Progenitor cell of endocrine pancreas (in vitro differentiated cells): ENCODE data around the gene ACOT7. TPM values are rescaled to one million over a fixed set of nuclear protein-coding genes. Genes with fewer than 3 reads are reported as not detected.

Experiments
- DNase-seq: peaks from one replicate; pipeline ENCODE4 v3.0.0; 2021; ENCODE audit warnings: low spot score; ENCODE audit not compliant: unreplicated experiment
- H3K27ac Mint-ChIP-seq: 2 replicates; pipeline ENCODE4 v1.8.0; 2021; ENCODE audit warnings: mild to moderate bottlenecking, moderate library complexity, mixed read lengths
- H3K27me3 Mint-ChIP-seq: 2 replicates; pipeline ENCODE4 v1.8.0; 2021; ENCODE audit warnings: mixed read lengths
- H3K36me3 Mint-ChIP-seq: 2 replicates; pipeline ENCODE4 v1.8.0; 2022; ENCODE audit warnings: mixed read lengths; ENCODE audit not compliant: insufficient read depth
- H3K4me1 Mint-ChIP-seq: 2 replicates; pipeline ENCODE4 v1.8.0; 2021; ENCODE audit warnings: low read depth, mixed read lengths
- H3K4me3 Mint-ChIP-seq: 2 replicates; pipeline ENCODE4 v1.8.0; 2021; ENCODE audit warnings: low read depth, mild to moderate bottlenecking, moderate library complexity, mixed read lengths
- H3K9me3 Mint-ChIP-seq: 2 replicates; pipeline ENCODE4 v1.8.0; 2021; ENCODE audit warnings: low read depth, mixed read lengths
- total RNA-seq: library from RNA; stranded (reverse); gene quantifications from 2 replicates; pipeline ENCODE4 v1.2.1, GENCODE V29; 2021
- TF ChIP-seq, protein P1 (sequence below): fragments of 200-600 bp; sonication (generic); IDR thresholded peaks from one replicate; pipeline ENCODE4 v1.5.0; 2021; ENCODE audit warnings: antibody characterized with exemption, mild to moderate bottlenecking; ENCODE audit not compliant: unreplicated experiment

The ACOT7 gene
- total RNA-seq, 1 donor from 2014 or later = 30.2 TPM

DNA sequence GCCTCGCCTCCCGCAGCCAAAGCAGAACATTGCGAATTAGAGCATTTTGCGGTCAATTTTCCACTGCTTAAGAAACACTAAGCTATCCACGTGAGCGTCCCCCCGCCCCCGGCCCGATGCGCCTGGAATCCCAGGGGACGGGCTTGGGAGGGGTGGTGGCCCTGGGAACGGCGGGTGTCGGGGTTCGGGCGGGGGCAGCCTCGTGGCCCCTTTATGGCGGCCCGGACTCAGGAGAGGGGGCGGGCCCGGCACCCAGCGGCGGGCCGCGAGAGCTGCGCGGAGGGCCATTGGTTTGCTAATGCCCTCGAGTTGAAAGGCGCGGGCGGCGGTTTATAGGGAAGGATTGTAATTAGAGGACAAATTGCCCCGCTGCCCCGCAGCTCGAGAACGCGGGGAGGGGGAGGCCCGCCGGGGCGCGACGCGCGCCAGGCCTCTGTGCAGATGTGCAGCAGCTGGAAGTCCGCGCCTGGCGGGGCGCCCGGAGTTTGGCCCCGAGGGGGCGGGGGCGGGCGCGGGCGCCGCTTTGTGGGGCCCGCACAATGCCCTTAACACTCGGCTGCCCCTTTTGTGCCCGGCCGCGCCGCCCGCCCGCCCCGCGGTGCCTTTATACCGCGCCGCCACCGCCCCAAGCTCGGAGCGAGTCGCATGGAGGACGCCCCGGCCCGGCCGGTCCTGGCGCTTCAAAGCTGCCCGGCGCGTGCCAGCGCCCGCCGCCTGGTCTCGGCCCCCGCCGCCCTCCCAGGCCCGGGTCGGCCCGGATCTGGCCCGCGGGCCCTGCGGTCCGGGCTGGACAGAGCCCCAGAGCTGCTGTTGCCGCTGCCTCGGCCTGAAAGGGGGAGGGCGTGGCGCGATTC lies 151.5 kb downstream of the ACOT7 start:
- TF ChIP-seq, protein P1, sequence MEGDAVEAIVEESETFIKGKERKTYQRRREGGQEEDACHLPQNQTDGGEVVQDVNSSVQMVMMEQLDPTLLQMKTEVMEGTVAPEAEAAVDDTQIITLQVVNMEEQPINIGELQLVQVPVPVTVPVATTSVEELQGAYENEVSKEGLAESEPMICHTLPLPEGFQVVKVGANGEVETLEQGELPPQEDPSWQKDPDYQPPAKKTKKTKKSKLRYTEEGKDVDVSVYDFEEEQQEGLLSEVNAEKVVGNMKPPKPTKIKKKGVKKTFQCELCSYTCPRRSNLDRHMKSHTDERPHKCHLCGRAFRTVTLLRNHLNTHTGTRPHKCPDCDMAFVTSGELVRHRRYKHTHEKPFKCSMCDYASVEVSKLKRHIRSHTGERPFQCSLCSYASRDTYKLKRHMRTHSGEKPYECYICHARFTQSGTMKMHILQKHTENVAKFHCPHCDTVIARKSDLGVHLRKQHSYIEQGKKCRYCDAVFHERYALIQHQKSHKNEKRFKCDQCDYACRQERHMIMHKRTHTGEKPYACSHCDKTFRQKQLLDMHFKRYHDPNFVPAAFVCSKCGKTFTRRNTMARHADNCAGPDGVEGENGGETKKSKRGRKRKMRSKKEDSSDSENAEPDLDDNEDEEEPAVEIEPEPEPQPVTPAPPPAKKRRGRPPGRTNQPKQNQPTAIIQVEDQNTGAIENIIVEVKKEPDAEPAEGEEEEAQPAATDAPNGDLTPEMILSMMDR = no peak
- H3K9me3 Mint-ChIP-seq = no peaks in the 10 kb centered on the region
- no peak overlapping the region for H3K4me3 Mint-ChIP-seq
- DNase-seq = no peak
- H3K36me3 Mint-ChIP-seq = no peaks in the 10 kb centered on the region
- peaks cover 14% of the 10 kb centered on the region for H3K4me1 Mint-ChIP-seq
- H3K27me3 Mint-ChIP-seq = peaks cover 57% of the 10 kb centered on the region
- H3K27ac Mint-ChIP-seq = no peak overlapping the region

DNA sequence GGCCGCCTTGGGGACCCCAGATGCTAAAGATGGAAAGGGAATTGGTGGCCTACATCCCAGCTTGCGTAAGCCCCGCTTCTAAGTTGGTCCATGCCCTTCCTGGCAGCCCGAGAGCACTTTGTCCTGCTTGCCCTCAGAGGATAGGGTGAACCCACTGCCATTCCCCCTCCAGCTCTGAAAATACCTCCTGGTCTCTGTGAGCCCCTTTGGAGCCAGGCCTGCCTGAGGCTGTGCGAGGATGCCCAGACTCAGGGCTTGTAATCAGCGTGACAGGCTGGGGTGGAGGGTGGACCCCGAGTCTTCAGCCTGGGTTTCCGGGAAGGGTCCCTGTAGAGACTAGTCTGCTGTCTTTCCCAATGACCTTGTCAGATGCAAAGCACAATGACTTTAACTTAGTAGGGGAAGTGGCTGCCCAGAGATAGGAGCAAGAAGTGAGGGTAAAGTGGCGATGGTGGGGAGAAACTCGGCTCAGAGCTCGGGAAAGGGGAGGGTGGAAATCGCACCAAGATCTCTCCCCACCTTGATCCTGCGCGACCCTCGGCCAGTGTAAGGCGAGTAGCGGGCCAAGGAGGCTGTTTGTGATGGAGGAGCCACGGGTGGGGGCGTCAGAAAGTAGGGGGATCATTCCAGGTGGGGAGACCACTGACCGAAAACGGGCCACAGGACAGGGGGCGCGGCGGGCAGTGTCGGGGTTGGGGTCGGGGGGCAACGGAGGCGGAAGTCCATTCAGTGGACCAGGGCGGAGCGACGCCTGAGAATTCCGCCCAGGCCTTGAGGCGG lies 152.3 kb downstream of the ACOT7 start:
- Mint-ChIP-seq H3K27ac (no peak overlapping the region), H3K4me1 (peaks cover 13% of the 10 kb centered on the region), H3K4me3 (peak overlapping the region; percentile 40), H3K36me3 (no peaks in the 10 kb centered on the region), H3K9me3 (no peaks in the 10 kb centered on the region), H3K27me3 (peaks cover 48% of the 10 kb centered on the region)
- TF ChIP-seq, protein P1 = no peak
- no peak for DNase-seq

DNA sequence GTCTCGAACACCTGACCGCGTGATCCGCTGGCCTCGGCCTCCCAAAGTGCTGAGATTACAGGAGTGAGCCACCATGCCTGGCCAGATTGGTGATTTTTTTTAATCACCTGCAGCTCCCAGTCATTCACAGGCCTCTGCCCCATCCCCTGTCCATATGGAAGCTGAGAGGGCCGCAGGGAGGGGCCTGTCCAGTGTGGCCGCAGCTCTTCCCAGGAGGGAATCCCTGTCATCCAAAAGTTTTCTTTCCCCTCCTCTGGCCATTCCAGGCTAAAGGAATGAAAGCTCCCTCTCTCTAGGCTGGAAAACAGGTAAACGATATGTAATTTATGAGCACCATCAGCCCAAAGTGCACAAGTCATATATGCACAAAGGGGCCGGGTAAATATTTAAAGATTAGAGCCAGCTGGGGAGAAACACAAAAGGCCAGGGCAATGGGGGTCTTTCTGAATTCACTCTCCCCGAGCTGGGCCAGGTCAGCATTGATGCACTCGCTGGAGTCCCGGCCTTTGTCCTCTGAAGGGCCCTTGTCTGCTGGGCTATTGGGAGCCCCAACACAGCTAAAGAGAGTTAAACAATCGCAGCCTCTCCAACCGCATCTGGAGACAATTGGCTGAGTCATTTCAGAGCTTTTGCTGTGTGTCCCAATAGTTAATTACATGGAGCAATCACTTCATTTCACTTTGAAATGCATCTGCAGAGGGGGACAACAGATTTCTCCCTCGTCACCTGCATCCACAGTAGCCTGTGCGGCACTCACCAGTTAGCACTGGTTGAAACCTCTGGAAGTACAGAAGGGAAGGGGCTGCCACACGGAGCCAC lies 153.4 kb downstream of the ACOT7 start:
- no peak overlapping the region for H3K4me3 Mint-ChIP-seq
- peaks cover 13% of the 10 kb centered on the region for H3K4me1 Mint-ChIP-seq
- no peak overlapping the region for H3K27ac Mint-ChIP-seq
- no peaks in the 10 kb centered on the region for H3K9me3 Mint-ChIP-seq
- TF ChIP-seq, protein P1 = no peak
- no peak for DNase-seq
- no peaks in the 10 kb centered on the region for H3K36me3 Mint-ChIP-seq
- H3K27me3 Mint-ChIP-seq = peaks cover 46% of the 10 kb centered on the region

DNA sequence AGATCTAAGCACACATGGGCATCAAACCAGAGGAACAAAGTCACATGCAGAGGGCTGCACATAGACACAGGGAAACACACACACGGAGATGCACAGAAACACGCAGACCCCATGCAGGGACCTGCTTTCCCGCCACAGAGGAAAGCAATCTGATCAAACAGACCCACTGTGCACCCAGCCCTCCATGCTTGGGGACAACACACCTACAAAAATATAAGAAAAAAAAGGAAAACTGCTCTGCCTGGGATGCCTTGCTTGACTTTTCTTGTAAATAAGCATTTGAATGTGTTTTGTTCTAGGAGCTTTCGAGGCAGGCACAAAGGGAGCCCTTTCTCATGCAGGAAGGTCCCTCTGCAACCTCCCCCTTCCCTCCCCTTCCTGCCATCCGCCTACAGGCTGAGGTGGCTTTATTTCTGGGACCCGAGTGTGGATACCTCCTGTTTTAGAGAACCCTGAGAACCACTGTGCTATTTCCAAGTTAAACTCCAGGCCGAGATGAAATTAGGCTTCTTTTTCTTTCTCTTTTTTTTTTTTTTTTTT lies 154.3 kb downstream of the ACOT7 start:
- no peak overlapping the region for H3K4me3 Mint-ChIP-seq
- peaks cover 16% of the 10 kb centered on the region for H3K4me1 Mint-ChIP-seq
- no peaks in the 10 kb centered on the region for H3K9me3 Mint-ChIP-seq
- peak overlapping the region; percentile 56 for H3K27ac Mint-ChIP-seq
- peaks cover 41% of the 10 kb centered on the region for H3K27me3 Mint-ChIP-seq
- H3K36me3 Mint-ChIP-seq = no peaks in the 10 kb centered on the region
- no peak for DNase-seq
- TF ChIP-seq, protein P1 = no peak
